ENCODE measurements around the gene TOR1AIP2. TPM values are rescaled to one million over a fixed set of nuclear protein-coding genes. Genes with fewer than 3 reads are reported as not detected.

TOR1AIP2 gene
- total RNA-seq, 2 donors from 2014 or later: 70.9 to 78.3 TPM

- WGBS, 2 experiments (ENCODE audit: insufficient coverage in 1 of 2, insufficient read length in 1 of 2): 94% methylated on average over 1 of the region's 1 CpG; no CpG with 5 or more reads in 1 of the 2 experiments
- no peak overlapping the region for H3K4me3 ChIP-seq (ENCODE audit: low read length)
- H3K9me3 Mint-ChIP-seq: no peaks in the 10 kb centered on the region
These were observed 69.1 kb downstream of the TOR1AIP2 start for GRCh38 chr1:179808503-179808902.

GRCh38 chr1:179807691-179808485 lies 69.7 kb downstream of the TOR1AIP2 start:
- Histone ChIP-seq H3K27me3 (ENCODE audit: control insufficient read depth, insufficient read depth, low read length, poor library complexity, severe bottlenecking) (peaks cover 15% of the 10 kb centered on the region), H3K27ac (ENCODE audit: low read depth, low read length) (no peak overlapping the region), H3K9ac (ENCODE audit: extremely low read depth, low read length, poor library complexity, severe bottlenecking) (no peak overlapping the region), H3K4me1 (ENCODE audit: control insufficient read depth, insufficient read depth, low read length) (no peaks in the 10 kb centered on the region), H3K9me3 (ENCODE audit: control insufficient read depth, low read length) (no peaks in the 10 kb centered on the region), H3K36me3 (ENCODE audit: control insufficient read depth, insufficient read depth, low read length) (no peaks in the 10 kb centered on the region), H3K4me3 (ENCODE audit: low read length) (no peak overlapping the region)
- 91 to 97% methylated on average over 10 to 11 of the region's 11 CpGs for WGBS, 2 experiments (ENCODE audit: insufficient coverage in 1 of 2, insufficient read length in 1 of 2)
- Mint-ChIP-seq H3K27ac (no peak overlapping the region), H3K9me3 (no peaks in the 10 kb centered on the region), H3K4me1 (peaks cover 3% of the 10 kb centered on the region), H3K4me3 (no peak overlapping the region), H3K36me3 (ENCODE audit: low read depth) (no peaks in the 10 kb centered on the region), H3K27me3 (ENCODE audit: insufficient read depth) (peaks cover 23% of the 10 kb centered on the region)
- DNase-seq: no peak
- no peak for TF ChIP-seq CTCF (conservative IDR thresholded peaks at IDR 0.05)

More at GRCh38 chr1:179808503-179808902, 69.1 kb downstream of the TOR1AIP2 start:
- no peak for DNase-seq
- no peaks in the 10 kb centered on the region for H3K4me1 ChIP-seq (ENCODE audit: control insufficient read depth, insufficient read depth, low read length)
- Mint-ChIP-seq H3K4me3 (no peak overlapping the region), H3K4me1 (peaks cover 3% of the 10 kb centered on the region), H3K36me3 (ENCODE audit: low read depth) (no peaks in the 10 kb centered on the region), H3K27ac (no peak overlapping the region), H3K27me3 (ENCODE audit: insufficient read depth) (peaks cover 29% of the 10 kb centered on the region)
- H3K9ac ChIP-seq (ENCODE audit: extremely low read depth, low read length, poor library complexity, severe bottlenecking): no peak overlapping the region
- TF ChIP-seq CTCF (conservative IDR thresholded peaks at IDR 0.05): no peak
- no peaks in the 10 kb centered on the region for H3K36me3 ChIP-seq (ENCODE audit: control insufficient read depth, insufficient read depth, low read length)
- H3K9me3 ChIP-seq (ENCODE audit: control insufficient read depth, low read length): no peaks in the 10 kb centered on the region
- peaks cover 15% of the 10 kb centered on the region for H3K27me3 ChIP-seq (ENCODE audit: control insufficient read depth, insufficient read depth, low read length, poor library complexity, severe bottlenecking)
- no peak overlapping the region for H3K27ac ChIP-seq (ENCODE audit: low read depth, low read length)

GRCh38 chr1:179807291-179807690 lies 70.3 kb downstream of the TOR1AIP2 start:
- H3K27ac Mint-ChIP-seq: no peak overlapping the region
- Histone ChIP-seq H3K9ac (ENCODE audit: extremely low read depth, low read length, poor library complexity, severe bottlenecking) (no peak overlapping the region), H3K4me1 (ENCODE audit: control insufficient read depth, insufficient read depth, low read length) (no peaks in the 10 kb centered on the region), H3K9me3 (ENCODE audit: control insufficient read depth, low read length) (no peaks in the 10 kb centered on the region), H3K27me3 (ENCODE audit: control insufficient read depth, insufficient read depth, low read length, poor library complexity, severe bottlenecking) (peaks cover 13% of the 10 kb centered on the region), H3K27ac (ENCODE audit: low read depth, low read length) (no peak overlapping the region), H3K4me3 (ENCODE audit: low read length) (no peak overlapping the region), H3K36me3 (ENCODE audit: control insufficient read depth, insufficient read depth, low read length) (no peaks in the 10 kb centered on the region)
- H3K36me3 Mint-ChIP-seq (ENCODE audit: low read depth): no peaks in the 10 kb centered on the region
- peaks cover 19% of the 10 kb centered on the region for H3K27me3 Mint-ChIP-seq (ENCODE audit: insufficient read depth)
- no peak for DNase-seq
- no peaks in the 10 kb centered on the region for H3K9me3 Mint-ChIP-seq
- no peak overlapping the region for H3K4me3 Mint-ChIP-seq
- no peak for TF ChIP-seq CTCF (conservative IDR thresholded peaks at IDR 0.05)
- H3K4me1 Mint-ChIP-seq: peaks cover 3% of the 10 kb centered on the region
- WGBS, 2 experiments (ENCODE audit: insufficient coverage in 1 of 2, insufficient read length in 1 of 2): 92 to 100% methylated on average over 4 to 9 of the region's 9 CpGs
